CD4-positive, alpha-beta memory T cell (primary cell): Measurements from ENCODE around the gene RASSF5. TPM values are rescaled to one million over a fixed set of nuclear protein-coding genes. Genes with fewer than 3 reads are reported as not detected.
A peak's percentile ranks its signal among the peaks of the same experiment; 100 is the strongest.

Experiments
- CTCF ChIA-PET: fragments of 350-600 bp; sonication (Branson Sonifier 250); formaldehyde crosslinking; loops from one replicate; lab custom pipeline; 2021; ENCODE audit warnings: inconsistent platforms; ENCODE audit not compliant: partially characterized antibody; lab: Charles Lee
- POLR2A ChIA-PET: fragments of 350-600 bp; sonication (Branson Sonifier 250); formaldehyde crosslinking; loops from one replicate; lab custom pipeline; 2021; ENCODE audit not compliant: partially characterized antibody; lab: Charles Lee
- DNase-seq, 5 donors: peaks; one replicate each; pipeline versions ENCODE4 v3.0.0 to v3.0.0-alpha.2; 2020 to 2022; ENCODE audit warnings: mixed read lengths in 1 of 5
- H3K27ac ChIP-seq: one replicate; pipeline ENCODE4 v1.7.0; 2013; ENCODE audit warnings: low read depth, low read length
- H3K27me3 ChIP-seq: 2 replicates; pipeline ENCODE4 v1.7.0; 2013; ENCODE audit warnings: mild to moderate bottlenecking, low read length, moderate library complexity; ENCODE audit not compliant: insufficient read depth
- H3K36me3 ChIP-seq: 2 replicates; pipeline ENCODE4 v1.7.0; 2013; ENCODE audit warnings: mild to moderate bottlenecking, low read length, moderate library complexity; ENCODE audit not compliant: insufficient read depth
- H3K4me1 ChIP-seq: 2 replicates; pipeline ENCODE4 v1.7.0; 2013; ENCODE audit warnings: mild to moderate bottlenecking, low read length, moderate library complexity; ENCODE audit not compliant: insufficient read depth
- H3K4me3 ChIP-seq, 2 donors: one replicate each; pipeline ENCODE4 v1.7.0; 2013; ENCODE audit warnings: low read length in 2 of 2, mild to moderate bottlenecking in 1 of 2
- H3K9me3 ChIP-seq, 2 donors: one replicate each; pipeline ENCODE4 v1.7.0; 2013; ENCODE audit warnings: low read length in 2 of 2, control low read depth in 1 of 2; ENCODE audit not compliant: control insufficient read depth in 1 of 2
- H3K27ac Mint-ChIP-seq, 7 donors: one replicate each; pipeline ENCODE4 v1.8.0; 2020 to 2021; ENCODE audit warnings: mixed read lengths in 7 of 7, mild to moderate bottlenecking in 6 of 7, inconsistent platforms in 3 of 7, moderate library complexity in 3 of 7
- H3K27me3 Mint-ChIP-seq, 2 donors: one replicate each; pipeline ENCODE4 v1.8.0; 2020 to 2021; ENCODE audit warnings: mixed read lengths in 2 of 2
- H3K36me3 Mint-ChIP-seq, 2 donors: one replicate each; pipeline ENCODE4 v1.8.0; 2020 to 2021; ENCODE audit warnings: mixed read lengths in 2 of 2, inconsistent platforms in 1 of 2, mild to moderate bottlenecking in 1 of 2
- H3K4me1 Mint-ChIP-seq, 4 donors: one replicate each; pipeline ENCODE4 v1.8.0; 2020 to 2021; ENCODE audit warnings: mixed read lengths in 4 of 4, mild to moderate bottlenecking in 1 of 4
- H3K4me3 Mint-ChIP-seq, 8 donors: one replicate each; pipeline ENCODE4 v1.8.0; 2020 to 2021; ENCODE audit warnings: mixed read lengths in 8 of 8, mild to moderate bottlenecking in 7 of 8, moderate library complexity in 6 of 8, inconsistent platforms in 3 of 8
- H3K9me3 Mint-ChIP-seq, 8 donors: one replicate each; pipeline ENCODE4 v1.8.0; 2020 to 2021; ENCODE audit warnings: mixed read lengths in 8 of 8, mild to moderate bottlenecking in 5 of 8, inconsistent platforms in 3 of 8, moderate library complexity in 1 of 8
- intact Hi-C: fragments of 100-400 bp; cut with micrococcal nuclease; formaldehyde crosslinking; loops from one replicate; pipeline ENCODE4 v1.15.1; 2023
- polyA plus RNA-seq, 2 donors: library from polyadenylated mRNA; unstranded; fragments of 300-500 nt; fragmentation: Illumina TruSeq; gene quantifications; one replicate each; pipeline ENCODE4 v1.2.3, GENCODE V29; 2021
- total RNA-seq, 2 experiments: library from RNA; stranded (reverse); gene quantifications; one replicate each; pipeline ENCODE4 v1.2.3, GENCODE V29; 2021

RASSF5 gene
- total and polyA plus RNA-seq, 4 experiments from 2014 or later = 186 to 298 (median 220) TPM

DNA sequence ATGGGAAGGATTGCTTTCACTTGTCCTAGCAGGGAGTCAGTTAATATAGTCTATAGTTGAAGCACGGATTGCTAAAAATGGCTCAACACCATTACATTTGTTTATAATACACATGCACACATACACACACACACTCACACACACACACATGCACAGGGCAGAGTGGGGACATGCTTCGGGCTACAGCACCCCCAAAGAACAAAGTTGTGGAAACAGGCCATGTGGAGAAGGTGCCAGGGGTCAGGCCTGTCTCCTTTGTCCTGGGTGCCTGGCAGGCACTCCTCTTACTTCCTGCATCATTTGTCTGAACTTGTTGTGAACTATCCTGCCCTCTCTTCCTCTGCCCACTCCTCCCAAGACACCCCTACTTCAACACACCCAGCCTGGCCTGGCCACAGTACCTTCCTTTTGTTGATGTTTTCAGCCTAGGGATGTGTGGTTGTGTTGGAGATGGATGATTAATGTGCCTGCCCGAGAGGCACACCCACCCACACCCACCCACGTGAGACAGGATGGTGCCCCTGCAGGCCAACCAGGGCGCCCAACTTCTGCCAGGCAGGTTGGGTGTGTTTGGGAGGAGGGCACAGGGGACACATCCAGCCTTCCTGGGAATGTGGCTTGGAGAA is 17.5 kb downstream of the RASSF5 start:
- H3K9me3 Mint-ChIP-seq = no peaks in the 10 kb centered on the region
- intact Hi-C loops = no loop called here
- no peak overlapping the region for H3K4me3 Mint-ChIP-seq
- Histone ChIP-seq H3K36me3 (no peaks in the 10 kb centered on the region), H3K27ac (no peak overlapping the region), H3K9me3 (no peaks in the 10 kb centered on the region), H3K27me3 (no peaks in the 10 kb centered on the region), H3K4me1 (no peaks in the 10 kb centered on the region), H3K4me3 (no peak overlapping the region)
- H3K27ac Mint-ChIP-seq = peak overlapping the region in 1 of 7 donors; percentile 42
- DNase-seq = no peak
- ChIA-PET CTCF (interaction anchor here (0.8 kb wide), 1 partner anchor 11 kb away, joined by 4 read pairs; no protein-coding TSS in a partner anchor), POLR2A (no interaction called here)
- peaks cover 0 to 4% (median under 1%) of the 10 kb centered on the region in 4 donors for H3K4me1 Mint-ChIP-seq
- no peaks in the 10 kb centered on the region for H3K27me3 Mint-ChIP-seq
- H3K36me3 Mint-ChIP-seq = no peaks in the 10 kb centered on the region

DNA sequence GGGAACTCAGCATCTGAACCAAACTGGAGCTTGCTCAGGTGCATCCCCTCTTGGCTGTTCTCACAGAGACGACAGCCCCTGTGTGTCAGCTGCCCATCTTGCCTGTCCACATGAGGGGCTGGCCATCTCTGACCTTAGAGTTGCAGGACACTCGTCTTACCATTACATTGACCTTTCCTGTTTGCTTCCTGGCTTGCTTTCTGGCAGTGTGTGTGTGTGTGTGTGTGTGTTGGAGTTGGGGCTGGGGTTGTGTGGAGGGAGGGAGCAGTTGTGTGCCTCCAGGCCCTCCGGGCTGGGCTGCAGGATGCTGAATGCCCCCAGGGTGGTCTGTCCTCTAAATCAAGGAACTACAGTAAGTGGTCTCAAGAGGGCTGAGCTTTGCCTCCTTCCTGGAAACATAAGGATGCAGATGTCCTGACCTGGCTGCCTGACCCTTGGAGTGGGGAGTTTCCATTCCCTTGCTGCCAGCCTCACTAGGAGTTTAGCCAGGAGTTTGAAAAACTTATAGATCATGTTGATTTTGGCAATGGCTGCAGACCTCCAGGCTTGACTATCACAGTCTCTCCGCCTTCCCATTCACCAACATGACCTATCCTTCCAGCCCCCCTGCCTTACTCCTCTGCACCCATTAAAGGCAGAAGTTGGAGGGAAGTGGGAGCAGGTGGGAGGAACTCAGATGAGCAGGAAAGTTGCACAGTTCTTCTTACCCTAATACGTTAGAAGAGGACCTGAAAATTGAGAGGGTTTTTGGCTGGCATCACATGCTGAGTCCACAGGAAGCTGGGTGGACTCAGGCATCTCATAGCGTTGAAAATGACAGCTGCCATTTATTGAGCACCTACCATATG is 19.0 kb downstream of the RASSF5 start:
- no peak overlapping the region for H3K27ac Mint-ChIP-seq

DNA sequence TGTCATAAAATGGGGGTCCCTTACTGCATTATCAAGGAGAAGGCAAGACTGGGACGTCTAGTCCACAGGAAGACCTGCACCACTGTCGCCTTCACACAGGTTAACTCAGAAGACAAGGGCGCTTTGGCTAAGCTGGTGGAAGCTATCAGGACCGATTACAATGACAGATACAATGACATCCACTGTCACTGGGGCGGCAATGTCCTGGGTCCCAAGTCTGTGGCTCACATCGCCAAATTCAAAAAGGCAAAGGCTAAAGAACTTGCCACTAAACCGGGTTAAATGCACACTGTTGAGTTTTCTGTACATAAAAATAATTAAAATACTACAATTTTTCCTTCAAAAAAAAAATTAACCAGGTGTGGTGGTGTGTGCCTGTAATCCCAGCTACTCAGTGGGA is 22.1 kb downstream of the RASSF5 start:
- Mint-ChIP-seq H3K9me3 (no peaks in the 10 kb centered on the region), H3K4me1 (peaks cover 0 to 4% (median under 1%) of the 10 kb centered on the region in 4 donors), H3K36me3 (no peaks in the 10 kb centered on the region), H3K27me3 (no peaks in the 10 kb centered on the region), H3K27ac (no peak overlapping the region), H3K4me3 (no peak overlapping the region)
- DNase-seq = no peak
- Histone ChIP-seq H3K4me3 (no peak overlapping the region), H3K9me3 (no peaks in the 10 kb centered on the region), H3K27me3 (no peaks in the 10 kb centered on the region), H3K4me1 (no peaks in the 10 kb centered on the region), H3K36me3 (no peaks in the 10 kb centered on the region), H3K27ac (no peak overlapping the region)
- CTCF ChIA-PET = interaction anchor here (0.6 to 1.9 kb wide), 2 partner anchors 15 to 1333 kb away, joined by 3 to 7 read pairs; no protein-coding TSS in a partner anchor
- POLR2A ChIA-PET = no interaction called here
- intact Hi-C loops = no loop called here

More for the DNA sequence above, 19.0 kb downstream of the RASSF5 start:
- H3K4me3 ChIP-seq = no peak overlapping the region
- POLR2A ChIA-PET = no interaction called here
- no peaks in the 10 kb centered on the region for H3K9me3 ChIP-seq
- H3K27me3 ChIP-seq = no peaks in the 10 kb centered on the region
- H3K36me3 ChIP-seq = no peaks in the 10 kb centered on the region
- no peaks in the 10 kb centered on the region for H3K4me1 ChIP-seq
- Mint-ChIP-seq H3K4me3 (no peak overlapping the region), H3K27me3 (no peaks in the 10 kb centered on the region), H3K9me3 (no peaks in the 10 kb centered on the region), H3K36me3 (no peaks in the 10 kb centered on the region), H3K4me1 (peaks cover 0 to 4% (median under 1%) of the 10 kb centered on the region in 4 donors)
- DNase-seq = no peak
- intact Hi-C loops = no loop called here
- CTCF ChIA-PET = interaction anchor here (1.4 kb wide), 1 partner anchor 19 kb away, joined by 3 read pairs; no protein-coding TSS in a partner anchor
- no peak overlapping the region for H3K27ac ChIP-seq

DNA sequence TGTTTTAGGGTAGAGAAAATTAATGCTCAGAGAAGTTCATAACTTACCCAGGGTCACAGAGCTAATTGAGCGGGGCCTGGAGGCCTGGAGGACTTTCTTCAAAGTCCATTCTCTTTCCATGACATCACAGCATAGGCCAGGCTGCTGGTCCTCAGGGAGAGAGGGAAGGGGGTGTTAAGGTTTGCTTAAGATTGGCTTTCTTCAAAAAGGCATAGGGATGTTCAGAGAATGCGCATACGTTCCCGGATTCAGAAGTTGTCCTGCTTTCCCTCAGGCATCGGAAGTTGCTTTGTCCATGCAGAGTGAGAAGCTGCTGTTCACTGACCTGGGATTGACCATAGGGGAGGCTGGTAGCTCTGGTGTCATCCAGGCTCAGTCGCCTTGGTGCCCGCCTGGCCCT is 25.0 kb downstream of the RASSF5 start:
- H3K27ac ChIP-seq = no peak overlapping the region
- ChIA-PET POLR2A (no interaction called here), CTCF (no interaction called here)
- Mint-ChIP-seq H3K4me3 (no peak overlapping the region), H3K36me3 (no peaks in the 10 kb centered on the region), H3K4me1 (no peaks in the 10 kb centered on the region), H3K27ac (no peak overlapping the region), H3K9me3 (peaks cover 0 to 2% (median 0%) of the 10 kb centered on the region in 8 donors), H3K27me3 (no peaks in the 10 kb centered on the region)
- H3K27me3 ChIP-seq = no peaks in the 10 kb centered on the region
- intact Hi-C loops = no loop called here
- H3K4me3 ChIP-seq = no peak overlapping the region
- DNase-seq = no peak
- H3K4me1 ChIP-seq = no peaks in the 10 kb centered on the region
- no peaks in the 10 kb centered on the region for H3K9me3 ChIP-seq
- no peaks in the 10 kb centered on the region for H3K36me3 ChIP-seq

DNA sequence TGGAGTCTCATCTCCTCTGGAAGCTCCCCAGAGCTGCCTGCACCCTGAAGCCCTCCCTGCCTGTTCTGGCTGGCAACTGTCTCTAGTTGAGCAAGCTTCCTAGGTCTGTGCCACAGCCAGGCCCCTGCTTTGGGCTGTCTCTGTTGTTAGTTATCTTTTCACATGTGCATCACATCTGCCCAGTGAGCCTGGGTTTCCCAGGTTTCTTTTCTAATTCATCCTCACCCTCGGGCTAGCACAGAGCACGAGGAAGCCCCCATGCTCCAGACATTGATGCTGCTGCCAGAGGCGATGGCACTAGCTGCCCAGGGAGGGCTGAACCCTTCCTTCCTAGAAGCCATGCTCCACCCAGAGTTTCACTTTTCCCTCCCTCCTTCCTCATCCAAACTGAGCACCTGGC is 27.2 kb downstream of the RASSF5 start:
- H3K4me1 Mint-ChIP-seq = no peaks in the 10 kb centered on the region
- Histone ChIP-seq H3K36me3 (no peaks in the 10 kb centered on the region), H3K4me1 (no peaks in the 10 kb centered on the region), H3K9me3 (no peaks in the 10 kb centered on the region), H3K27me3 (no peaks in the 10 kb centered on the region), H3K27ac (no peak overlapping the region), H3K4me3 (no peak overlapping the region)
- peak overlapping the region in 2 of 7 donors; percentile 29 to 52 for H3K27ac Mint-ChIP-seq
- intact Hi-C loops = no loop called here
- ChIA-PET POLR2A (no interaction called here), CTCF (interaction anchor here (1.0 to 1.5 kb wide), 5 partner anchors 11 to 129 kb away, joined by 3 to 5 read pairs (median 3); no protein-coding TSS in a partner anchor)
- no peaks in the 10 kb centered on the region for H3K36me3 Mint-ChIP-seq
- no peak for DNase-seq
- H3K27me3 Mint-ChIP-seq = no peaks in the 10 kb centered on the region
- no peak overlapping the region for H3K4me3 Mint-ChIP-seq
- peaks cover 0 to 2% (median 0%) of the 10 kb centered on the region in 8 donors for H3K9me3 Mint-ChIP-seq

DNA sequence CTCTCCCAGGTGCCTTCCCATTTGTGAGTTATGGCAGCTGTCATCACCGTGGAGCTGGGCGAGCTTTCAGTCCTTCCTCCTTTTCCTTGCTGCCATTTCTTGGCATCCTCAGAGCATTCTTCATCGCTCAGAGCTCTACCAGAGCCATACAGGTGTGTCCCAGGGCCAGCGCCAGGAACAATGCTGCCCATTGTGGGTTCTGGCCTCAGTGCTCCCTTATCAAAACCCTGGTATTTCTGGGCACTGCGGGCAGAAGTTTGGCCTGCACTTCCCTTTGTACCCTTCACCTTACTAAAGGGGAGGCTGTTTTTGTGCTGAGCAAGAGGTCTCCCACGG is 28.5 kb downstream of the RASSF5 start:
- H3K4me3 ChIP-seq = no peak overlapping the region
- H3K27ac ChIP-seq = no peak overlapping the region
- H3K4me1 ChIP-seq = no peaks in the 10 kb centered on the region
- CTCF ChIA-PET = interaction anchor here (0.8 to 2.7 kb wide), 3 partner anchors 9 to 127 kb away, joined by 4 to 8 read pairs (median 5); no protein-coding TSS in a partner anchor
- Mint-ChIP-seq H3K9me3 (peaks cover 0 to 2% (median 0%) of the 10 kb centered on the region in 8 donors), H3K27me3 (no peaks in the 10 kb centered on the region), H3K27ac (peak overlapping the region in 1 of 7 donors; percentile 43), H3K4me3 (no peak overlapping the region), H3K4me1 (no peaks in the 10 kb centered on the region), H3K36me3 (no peaks in the 10 kb centered on the region)
- DNase-seq = no peak
- POLR2A ChIA-PET = no interaction called here
- H3K36me3 ChIP-seq = no peaks in the 10 kb centered on the region
- H3K9me3 ChIP-seq = no peaks in the 10 kb centered on the region
- no peaks in the 10 kb centered on the region for H3K27me3 ChIP-seq
- intact Hi-C loops = no loop called here

DNA sequence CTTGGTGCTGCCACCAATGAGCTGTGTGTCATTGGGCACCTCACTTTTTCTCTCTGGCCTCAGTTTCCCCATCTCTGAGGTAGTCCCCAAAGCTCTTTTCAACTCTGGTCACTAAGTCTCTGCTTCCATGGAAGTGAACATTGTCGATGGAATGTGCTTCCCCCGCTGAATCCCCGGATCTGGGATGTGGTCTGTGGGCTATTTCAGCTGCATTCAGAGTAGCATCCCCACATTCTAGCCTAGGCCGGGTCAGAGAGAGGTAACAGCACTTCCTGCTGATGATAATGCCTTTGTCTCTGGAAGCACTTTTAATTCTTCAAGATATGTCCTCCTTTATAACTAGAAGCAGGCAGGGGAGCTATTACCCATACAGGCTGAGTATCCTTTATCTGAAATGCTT is 29.8 kb downstream of the RASSF5 start:
- Mint-ChIP-seq H3K36me3 (no peaks in the 10 kb centered on the region), H3K4me3 (no peak overlapping the region), H3K9me3 (peaks cover 0 to 2% (median 0%) of the 10 kb centered on the region in 8 donors), H3K27ac (no peak overlapping the region), H3K27me3 (no peaks in the 10 kb centered on the region), H3K4me1 (no peaks in the 10 kb centered on the region)
- intact Hi-C loops = no loop called here
- Histone ChIP-seq H3K4me3 (no peak overlapping the region), H3K9me3 (no peaks in the 10 kb centered on the region), H3K4me1 (no peaks in the 10 kb centered on the region), H3K36me3 (no peaks in the 10 kb centered on the region), H3K27ac (no peak overlapping the region), H3K27me3 (no peaks in the 10 kb centered on the region)
- CTCF ChIA-PET = interaction anchor here (1.0 to 2.7 kb wide), 3 partner anchors 8 to 46 kb away, joined by 3 to 8 read pairs (median 3); no protein-coding TSS in a partner anchor
- DNase-seq = no peak
- POLR2A ChIA-PET = interaction anchor here (1.2 kb wide), 1 partner anchor 30 kb away, joined by 3 read pairs; the partner anchor contains the start of gene RASSF5
